Brain microvascular endothelial cell (primary cell): ENCODE results near the gene MGRN1.

Source experiments
- DNase-seq: peaks from one replicate; pipeline ENCODE4 v3.0.0-alpha.2; 2020
- H3K27ac ChIP-seq: fragments of 250-450 bp; sonication (Bioruptor Pico); 2 replicates; pipeline ENCODE4 v1.5.1; 2020; ENCODE audit warnings: mild to moderate bottlenecking, moderate library complexity
- H3K27me3 ChIP-seq: fragments of 250-450 bp; sonication (Bioruptor Pico); replicated peaks from 2 replicates; pipeline ENCODE4 v1.5.1; 2020; ENCODE audit warnings: mild to moderate bottlenecking
- H3K36me3 ChIP-seq: fragments of 250-450 bp; sonication (Bioruptor Pico); replicated peaks from 2 replicates; pipeline ENCODE4 v1.5.1; 2020; ENCODE audit warnings: mild to moderate bottlenecking
- H3K4me3 ChIP-seq: 2 replicates; pipeline ENCODE4 v1.5.1; 2011; ENCODE audit warnings: low read depth, mild to moderate bottlenecking, control low read depth, low read length, moderate library complexity
- CTCF ChIP-seq: IDR thresholded peaks from 2 replicates; pipeline ENCODE4 v1.5.1; 2011; ENCODE audit warnings: low read depth, mild to moderate bottlenecking, moderate library complexity, low read length, control low read depth, inconsistent platforms; ENCODE audit errors: missing control alignments
- in situ Hi-C: cut with HindIII; loops from 2 replicates; pipeline ENCODE4 v1.10.0; 2017; ENCODE audit warnings: low sequenced_read_pairs, low pct_ligation_motif_present

The MGRN1 gene

GRCh38 chr16:4624827-4625559, 367 bp downstream of the MGRN1 start:
- no peak for TF ChIP-seq CTCF
- peak; percentile 70 for DNase-seq
- Histone ChIP-seq H3K27ac (peak overlapping the region; percentile 89), H3K27me3 (no peaks in the 10 kb centered on the region), H3K36me3 (no peaks in the 10 kb centered on the region), H3K4me3 (peak overlapping the region; percentile 83)
- in situ Hi-C loops = no loop called here

- Histone ChIP-seq H3K27me3 (no peaks in the 10 kb centered on the region), H3K36me3 (no peaks in the 10 kb centered on the region), H3K27ac (peak overlapping the region; percentile 89), H3K4me3 (peak overlapping the region; percentile 83)
- no peak for TF ChIP-seq CTCF
- no peak for DNase-seq
- in situ Hi-C loops = no loop called here
Measured at GRCh38 chr16:4625560-4626159, 1.0 kb downstream of the MGRN1 start.

GRCh38 chr16:4626396-4626795, 1.8 kb downstream of the MGRN1 start:
- peak overlapping the region; percentile 83 for H3K4me3 ChIP-seq
- H3K27me3 ChIP-seq = no peaks in the 10 kb centered on the region
- in situ Hi-C loops = no loop called here
- H3K27ac ChIP-seq = no peak overlapping the region
- no peaks in the 10 kb centered on the region for H3K36me3 ChIP-seq
- DNase-seq = no peak
- no peak for TF ChIP-seq CTCF

- TF ChIP-seq CTCF = no peak
- H3K27ac ChIP-seq = no peak overlapping the region
- no peak overlapping the region for H3K4me3 ChIP-seq
Measured at GRCh38 chr16:4628283-4628682, 3.7 kb downstream of the MGRN1 start.

GRCh38 chr16:4631444-4631843, 6.8 kb downstream of the MGRN1 start:
- no peak for TF ChIP-seq CTCF
- Histone ChIP-seq H3K27ac (no peak overlapping the region), H3K27me3 (no peaks in the 10 kb centered on the region), H3K4me3 (no peak overlapping the region), H3K36me3 (peaks cover 5% of the 10 kb centered on the region)
- in situ Hi-C loops = no loop called here
- no peak for DNase-seq

More at GRCh38 chr16:4628283-4628682, 3.7 kb downstream of the MGRN1 start:
- Histone ChIP-seq H3K27me3 (no peaks in the 10 kb centered on the region), H3K36me3 (no peaks in the 10 kb centered on the region)
- in situ Hi-C loops = no loop called here
- no peak for DNase-seq
